Measurements from ENCODE around the gene GLIS2.

- no peak for TF ChIP-seq TAF1 (IDR thresholded peaks at IDR 0.05; ENCODE audit: borderline replicate concordance, low read depth, low read length)
- TF ChIP-seq POLR2AphosphoS5 (IDR thresholded peaks at IDR 0.05; ENCODE audit: low read depth, low read length), result no peak
These were observed 57.6 kb downstream of the GLIS2 start for GRCh38 chr16:4373356-4373908.

All from GM12892 (cell line).